ENCODE measurements around the gene RAB24. TPM values are rescaled to one million over a fixed set of nuclear protein-coding genes. Genes with fewer than 3 reads are reported as not detected.
"Not testable (repeated sequence)": the region's sequence is repeated elsewhere in the genome, so short reads cannot be mapped to it uniquely, and the experiment has no call there.

The RAB24 gene
- 24.6 and 25.1 TPM in 2 replicates for total RNA-seq (2014; rRNA removed; shearing (Covaris generic))

DNA sequence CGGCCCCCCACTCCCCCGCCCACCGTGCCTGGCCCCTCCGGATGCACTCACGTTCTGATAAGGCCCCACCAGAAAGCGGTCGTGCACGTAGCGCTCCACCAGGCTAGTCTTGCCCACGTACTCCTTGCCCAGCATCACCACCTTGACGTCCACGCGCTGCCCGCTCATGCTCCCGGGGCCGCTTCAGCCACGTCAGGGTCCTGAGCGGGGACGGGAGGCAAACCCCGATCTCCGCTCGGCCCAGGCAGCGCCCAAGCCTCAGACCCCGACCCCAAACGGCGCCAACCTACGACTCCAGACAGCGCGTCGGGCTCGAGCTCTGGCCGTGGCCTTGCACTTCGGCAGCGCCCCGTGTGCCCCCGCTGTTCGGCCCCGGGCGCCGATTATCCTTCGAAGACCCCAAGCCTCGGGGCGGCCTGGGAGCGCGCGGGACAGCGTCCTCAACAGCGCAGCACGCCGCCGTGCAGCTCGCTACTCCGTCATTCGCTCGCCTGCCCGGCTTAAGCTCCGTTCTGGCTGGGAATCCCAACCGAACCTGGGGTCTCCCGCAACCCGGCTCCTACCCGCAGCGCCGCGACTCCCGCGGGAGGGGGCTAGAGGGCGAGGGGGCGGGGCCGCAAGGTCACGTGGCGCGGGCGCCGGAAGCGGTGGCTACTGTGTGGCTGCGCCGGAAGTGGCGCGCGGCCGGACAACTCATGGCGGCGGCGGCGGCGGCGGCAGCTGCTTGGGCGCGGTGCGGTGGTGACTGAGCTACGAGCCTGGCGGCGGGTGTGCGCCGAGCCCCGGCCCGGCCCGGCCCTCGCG is at the start of gene RAB24, which contains the start of gene PRELID1:
RAB24 (minus strand) TSS at position 599 of the 804 bp plus-strand sequence; CDS start at position 168, 431 bp downstream.
PRELID1 (plus strand) TSS at position 679 of the 804 bp plus-strand sequence. CDS start 187 bp downstream, outside the sequence.
- peak; percentile 83 for DNase-seq (ENCODE audit: low spot score)
- in situ Hi-C loops (cut with HindIII; ENCODE audit: low sequenced_read_pairs) = no loop called here

DNA sequence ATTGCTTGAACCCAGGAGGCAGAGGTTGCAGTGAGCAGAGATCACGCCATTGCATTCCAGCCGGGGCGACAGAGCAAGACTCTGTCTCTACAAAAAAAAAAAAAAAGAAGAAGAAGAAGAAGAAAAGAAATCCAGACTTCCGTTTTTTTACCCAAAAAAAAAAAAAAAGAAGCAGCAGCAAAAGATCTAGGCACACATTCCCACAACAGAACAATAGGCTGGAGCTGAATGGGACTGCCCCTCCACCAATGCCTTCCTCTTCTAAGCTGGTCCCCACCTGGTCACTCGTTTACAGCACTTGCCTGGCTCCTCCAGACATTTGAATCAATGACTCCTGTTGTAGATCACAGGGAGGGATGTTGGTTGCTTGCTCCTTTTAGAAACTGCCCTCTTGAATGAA is 49.6 kb upstream of the RAB24 start:
- no peak for DNase-seq (ENCODE audit: low spot score)
- in situ Hi-C loops (cut with HindIII; ENCODE audit: low sequenced_read_pairs) = no loop called here

DNA sequence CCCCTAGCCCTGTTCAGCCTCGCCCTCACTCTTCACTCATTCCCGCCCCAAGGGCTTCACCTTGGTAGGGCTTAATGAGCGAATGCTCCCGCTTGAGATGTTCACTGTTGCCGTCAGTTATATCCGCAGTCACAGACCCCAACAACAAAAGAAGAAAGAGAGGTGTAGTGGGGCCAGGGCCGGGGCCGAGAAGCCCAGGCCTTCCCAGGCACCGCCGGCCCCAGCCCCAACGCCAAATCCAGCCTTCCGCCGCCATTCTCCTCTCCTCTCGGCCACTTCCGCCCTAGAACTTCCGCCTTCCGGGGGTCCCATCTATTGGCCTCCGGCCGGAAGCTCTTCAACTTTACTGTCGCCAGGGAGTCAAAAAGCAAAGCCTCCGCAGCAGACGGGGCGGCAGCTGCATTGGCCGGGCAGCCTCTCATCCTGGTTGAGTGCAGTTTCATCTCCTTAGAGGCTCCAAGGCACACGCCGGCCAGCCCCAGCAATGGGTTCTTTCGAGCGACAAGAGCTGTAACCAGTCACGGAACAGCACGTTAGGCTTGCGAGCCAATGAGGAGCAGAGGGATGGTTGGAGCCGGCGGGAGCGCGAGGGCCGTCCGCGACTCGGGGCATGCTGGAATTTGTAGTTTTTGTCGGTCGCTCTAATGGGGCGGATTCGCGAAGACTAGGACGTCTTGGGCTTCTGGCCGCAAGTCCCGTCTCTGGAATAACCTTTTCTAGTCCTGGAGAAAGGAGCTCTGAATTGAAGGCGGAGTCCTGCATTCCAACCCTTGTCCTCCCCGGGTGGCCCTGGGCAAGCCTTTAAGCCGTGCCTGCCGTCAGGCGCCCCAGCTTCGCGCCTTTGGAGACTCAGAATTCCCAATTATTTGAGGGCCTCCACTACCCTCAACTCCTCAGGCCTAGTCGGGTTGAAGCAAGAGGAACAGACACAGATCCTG is 48.1 kb upstream of the RAB24 start, which contains the start of gene LMAN2:
LMAN2 (minus strand) TSS at position 277 of the 938 bp plus-strand sequence; CDS start at position 256, 21 bp downstream.
- in situ Hi-C loops (cut with HindIII; ENCODE audit: low sequenced_read_pairs) = no loop called here
- DNase-seq (ENCODE audit: low spot score) = peak; percentile 96

DNA sequence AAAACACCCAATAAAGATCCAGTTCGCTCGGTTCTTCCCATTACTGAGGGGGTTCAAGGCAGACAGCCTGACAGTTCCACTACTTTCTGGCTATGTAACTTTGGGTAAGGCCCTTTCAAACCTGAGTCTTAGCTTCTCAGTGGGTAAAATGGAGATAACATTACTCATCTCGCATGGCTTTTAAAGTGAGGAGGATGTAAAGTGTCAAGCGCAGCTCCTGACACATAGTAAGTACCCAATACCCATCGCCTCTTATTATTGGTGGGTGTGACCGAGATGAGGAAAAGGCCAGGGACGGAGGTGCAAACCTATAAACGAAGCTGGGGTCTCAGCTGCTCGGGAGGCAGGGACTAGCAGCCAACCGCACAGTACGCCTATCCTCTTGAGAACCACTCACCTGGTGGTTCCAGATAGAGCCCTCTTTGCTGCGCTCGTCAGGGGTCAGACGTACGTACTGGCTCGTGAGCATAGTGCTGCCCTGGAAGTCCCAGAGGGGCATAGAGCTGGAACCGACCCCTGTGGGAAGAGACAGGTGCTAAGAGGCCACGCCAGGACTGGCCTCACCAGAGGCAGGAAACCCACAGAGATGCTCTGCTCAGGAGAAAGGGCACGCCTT is 47.4 kb upstream of the RAB24 start:
- in situ Hi-C loops (cut with HindIII; ENCODE audit: low sequenced_read_pairs) = no loop called here
- no peak for DNase-seq (ENCODE audit: low spot score)

DNA sequence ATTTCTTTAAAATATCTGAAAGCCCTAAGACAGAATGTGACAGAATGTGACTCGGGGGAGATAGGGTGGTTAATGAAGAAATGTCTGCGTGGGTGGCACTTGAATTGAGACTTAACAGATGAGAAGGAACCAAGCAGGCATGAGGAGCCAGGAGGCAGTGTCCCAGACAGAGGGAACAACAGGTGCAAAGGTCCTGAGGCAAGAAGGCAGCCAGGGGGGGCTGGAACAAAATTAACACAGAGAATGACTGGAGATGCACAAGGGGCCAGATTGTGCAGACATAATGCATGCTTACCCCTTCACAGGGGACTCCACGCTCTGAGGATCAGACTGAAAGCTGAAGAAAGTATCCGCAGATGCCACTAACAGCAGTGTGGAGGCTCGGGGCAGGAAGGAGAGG is 46.2 kb upstream of the RAB24 start:
- in situ Hi-C loops (cut with HindIII; ENCODE audit: low sequenced_read_pairs) = loop anchor here (10.0 kb wide), 1 partner anchor 95 kb away; the partner anchor contains the start of gene PRR7
- DNase-seq (ENCODE audit: low spot score) = no peak

DNA sequence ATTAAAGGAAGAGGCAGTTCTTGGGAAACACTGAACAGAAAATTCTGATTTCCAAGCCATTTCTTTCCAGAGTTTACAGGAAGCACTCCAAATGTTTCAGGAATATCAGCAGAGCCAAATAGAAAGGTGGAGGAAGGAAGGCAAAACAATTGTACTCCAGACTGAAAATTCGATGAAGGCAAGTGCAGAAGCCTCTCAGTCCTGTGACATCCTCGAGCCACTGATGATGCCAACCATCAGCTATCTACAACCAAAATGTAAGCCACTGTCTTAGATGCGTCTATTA is 45.8 kb upstream of the RAB24 start:
- no peak for DNase-seq (ENCODE audit: low spot score)
- in situ Hi-C loops (cut with HindIII; ENCODE audit: low sequenced_read_pairs) = loop anchor here (10.0 kb wide), 1 partner anchor 95 kb away; the partner anchor contains the start of gene PRR7

DNA sequence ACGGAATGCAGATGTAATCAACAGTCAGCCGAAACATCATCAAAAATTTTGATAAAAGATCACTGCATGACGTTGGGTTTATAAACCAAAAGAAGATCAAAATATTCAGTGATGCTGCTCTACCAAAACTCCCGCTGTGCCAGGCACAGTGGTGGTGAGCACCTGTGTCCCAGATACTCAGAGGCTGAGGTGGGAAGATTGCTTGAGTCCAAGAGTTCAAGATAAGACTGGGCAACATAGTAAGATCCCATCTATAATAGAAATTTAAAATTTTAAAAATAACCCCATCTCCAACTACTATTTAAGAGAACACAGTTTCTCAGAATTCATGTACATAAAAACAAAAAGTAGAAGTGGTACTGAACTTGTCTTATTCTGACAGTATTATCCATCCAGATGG is 44.2 kb upstream of the RAB24 start:
- no peak for DNase-seq (ENCODE audit: low spot score)
- in situ Hi-C loops (cut with HindIII; ENCODE audit: low sequenced_read_pairs) = loop anchor here (10.0 kb wide), 1 partner anchor 97 kb away; the partner anchor contains the start of gene PRR7

DNA sequence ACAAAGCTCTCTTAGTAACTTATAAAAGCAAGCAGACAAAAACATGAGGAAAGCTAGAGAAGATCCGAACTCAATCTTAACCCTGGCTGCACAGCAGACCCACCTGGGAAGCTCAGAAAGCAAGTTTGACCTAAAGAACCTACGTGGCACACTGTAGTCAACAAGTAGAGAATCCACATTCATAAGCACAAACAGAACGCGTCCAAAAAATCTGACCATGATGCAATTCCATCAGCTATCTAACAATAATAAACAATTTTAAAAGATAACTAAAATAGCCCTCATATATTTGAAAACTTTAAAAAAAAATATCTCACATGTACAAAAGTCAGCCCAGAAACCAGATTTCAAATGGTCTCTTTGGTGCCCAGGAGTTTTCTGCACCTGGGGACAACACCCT is 43.3 kb upstream of the RAB24 start:
- in situ Hi-C loops (cut with HindIII; ENCODE audit: low sequenced_read_pairs) = loop anchor here (10.0 kb wide), 1 partner anchor 98 kb away; the partner anchor contains the start of gene PRR7
- no peak for DNase-seq (ENCODE audit: low spot score)

DNA sequence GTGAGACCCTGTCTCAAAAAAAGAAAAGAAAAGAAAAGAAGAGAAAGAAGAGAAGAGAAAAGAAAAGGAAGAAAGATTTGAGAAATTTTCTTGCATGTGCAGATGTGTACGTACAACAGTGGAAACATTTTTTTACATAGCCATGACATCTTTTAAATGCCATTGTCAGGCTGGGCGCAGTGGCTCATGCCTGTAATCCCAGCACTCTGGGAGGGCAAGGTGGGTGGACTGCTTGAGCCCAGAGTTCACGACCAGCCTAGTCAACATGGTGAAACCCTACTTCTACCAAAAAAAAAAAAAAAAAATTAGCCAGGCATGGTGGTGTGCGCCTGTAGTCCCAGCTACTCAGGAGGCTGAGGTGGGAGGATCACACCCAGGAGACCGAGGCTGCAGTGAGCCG is 41.4 kb upstream of the RAB24 start:
- no peak for DNase-seq (ENCODE audit: low spot score)
- in situ Hi-C loops (cut with HindIII; ENCODE audit: low sequenced_read_pairs) = loop anchor here (10.0 kb wide), 1 partner anchor 100 kb away; the partner anchor contains the start of gene PRR7

DNA sequence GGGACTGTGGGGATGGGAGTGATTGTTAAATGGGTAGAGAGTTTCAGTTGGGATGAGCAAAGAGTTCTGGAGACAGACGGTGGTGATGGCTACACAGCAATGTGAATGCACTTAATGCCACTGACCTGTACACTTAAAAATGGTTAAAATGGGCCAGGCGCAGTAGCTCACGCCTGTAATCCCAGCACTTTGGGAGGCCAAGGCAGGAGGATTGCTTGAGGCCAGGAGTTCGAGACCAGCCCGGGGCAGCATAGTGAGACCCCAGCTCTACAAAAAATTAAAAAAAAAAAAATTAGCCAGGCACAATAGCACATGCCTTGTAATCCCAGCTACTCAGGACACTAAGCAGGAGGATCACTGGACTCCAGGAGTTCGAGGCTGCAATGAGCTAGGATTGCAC is 40.3 kb upstream of the RAB24 start:
- in situ Hi-C loops (cut with HindIII; ENCODE audit: low sequenced_read_pairs) = loop anchor here (10.0 kb wide), 1 partner anchor 101 kb away; the partner anchor contains the start of gene PRR7
- no peak for DNase-seq (ENCODE audit: low spot score)

DNA sequence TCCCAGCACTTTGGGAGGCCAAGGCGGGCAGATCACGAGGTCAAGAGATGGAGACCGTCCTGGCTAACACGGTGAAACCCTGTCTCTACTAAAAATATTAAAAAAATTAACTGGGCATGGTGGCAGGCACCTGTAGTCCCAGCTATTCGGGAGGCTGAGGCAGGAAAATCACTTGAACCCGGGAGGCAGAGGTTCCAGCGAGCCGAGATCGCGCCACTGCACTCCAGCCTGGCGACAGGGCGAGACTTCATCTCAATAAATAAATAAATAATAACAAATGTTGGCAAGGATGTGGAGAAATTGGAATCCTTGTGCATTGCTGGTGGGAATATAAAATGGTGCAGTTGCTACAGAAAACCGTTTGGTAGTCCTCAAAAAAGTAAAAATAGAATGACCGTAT is 39.5 kb upstream of the RAB24 start:
- in situ Hi-C loops (cut with HindIII; ENCODE audit: low sequenced_read_pairs) = loop anchor here (10.0 kb wide), 1 partner anchor 102 kb away; the partner anchor contains the start of gene PRR7
- DNase-seq (ENCODE audit: low spot score) = not testable (repeated sequence)

DNA sequence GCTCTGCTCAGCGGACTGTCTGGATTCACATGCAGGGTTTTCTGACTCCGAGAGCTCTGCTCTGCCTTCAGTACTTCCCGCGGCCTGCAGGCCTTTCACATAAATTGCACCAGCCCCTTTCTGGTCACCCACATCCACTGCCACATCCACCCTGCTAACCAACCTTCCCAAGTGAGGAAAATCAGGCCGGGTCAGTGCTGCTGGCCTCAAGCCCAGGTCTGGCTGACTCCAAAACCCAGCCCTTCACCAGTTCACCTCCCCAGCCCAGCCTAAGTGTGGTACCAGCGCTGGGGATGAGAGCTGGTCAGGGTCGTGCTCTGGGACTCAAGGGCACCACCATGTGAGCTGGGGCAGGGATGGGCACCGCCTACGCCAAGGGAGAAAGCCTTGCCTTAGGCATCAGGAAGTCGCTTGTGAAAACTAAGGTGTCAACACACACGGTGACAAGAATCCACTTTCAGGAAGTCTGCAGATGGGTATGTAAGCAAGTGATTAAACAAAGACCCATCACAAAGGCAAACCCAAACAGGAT is 35.7 kb upstream of the RAB24 start:
- in situ Hi-C loops (cut with HindIII; ENCODE audit: low sequenced_read_pairs) = no loop called here

DNA sequence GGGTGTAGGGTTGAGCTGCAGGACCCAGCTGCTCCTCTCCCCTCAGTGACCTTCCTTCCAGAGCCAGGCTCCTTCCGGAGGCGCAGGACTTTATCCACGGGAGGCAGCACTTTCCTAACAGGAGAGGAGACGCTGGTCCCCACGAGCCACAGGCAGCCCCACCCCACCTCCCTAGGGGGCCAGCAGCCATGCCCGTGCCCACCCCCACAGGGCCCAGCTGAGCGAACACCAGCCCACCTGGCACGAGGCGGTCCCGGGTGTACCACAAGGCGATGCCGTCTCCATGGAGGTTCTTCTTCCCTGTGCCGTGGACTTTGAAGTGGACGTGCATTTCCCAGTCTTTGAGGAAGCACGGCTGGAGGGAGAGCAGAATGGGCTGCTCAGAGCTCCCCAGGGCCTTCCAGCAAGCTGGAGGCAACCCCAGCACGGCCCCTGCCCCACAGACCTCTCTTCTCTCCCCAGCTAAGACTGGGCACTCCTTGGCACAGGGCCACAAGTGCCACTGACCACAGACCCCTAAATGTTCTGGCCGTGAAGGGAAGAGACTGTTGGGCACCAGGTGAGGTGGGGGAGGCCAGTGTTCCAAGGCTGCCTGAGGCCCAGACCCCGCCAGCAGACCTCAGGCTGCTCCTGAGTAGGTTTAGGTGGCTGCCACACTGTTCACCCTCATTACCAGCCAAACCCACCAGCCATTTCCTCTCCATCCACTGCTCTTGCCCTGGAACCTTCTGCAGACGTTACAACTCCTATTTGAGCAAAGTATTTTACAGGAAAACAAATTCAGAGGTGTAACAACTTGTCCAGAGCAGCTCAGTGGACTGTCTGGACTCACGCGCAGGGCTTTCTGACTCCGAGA is 35.0 kb upstream of the RAB24 start:
- DNase-seq (ENCODE audit: low spot score) = no peak
- in situ Hi-C loops (cut with HindIII; ENCODE audit: low sequenced_read_pairs) = no loop called here

More for the DNA sequence above, 35.7 kb upstream of the RAB24 start:
- no peak for DNase-seq (ENCODE audit: low spot score)

DNA sequence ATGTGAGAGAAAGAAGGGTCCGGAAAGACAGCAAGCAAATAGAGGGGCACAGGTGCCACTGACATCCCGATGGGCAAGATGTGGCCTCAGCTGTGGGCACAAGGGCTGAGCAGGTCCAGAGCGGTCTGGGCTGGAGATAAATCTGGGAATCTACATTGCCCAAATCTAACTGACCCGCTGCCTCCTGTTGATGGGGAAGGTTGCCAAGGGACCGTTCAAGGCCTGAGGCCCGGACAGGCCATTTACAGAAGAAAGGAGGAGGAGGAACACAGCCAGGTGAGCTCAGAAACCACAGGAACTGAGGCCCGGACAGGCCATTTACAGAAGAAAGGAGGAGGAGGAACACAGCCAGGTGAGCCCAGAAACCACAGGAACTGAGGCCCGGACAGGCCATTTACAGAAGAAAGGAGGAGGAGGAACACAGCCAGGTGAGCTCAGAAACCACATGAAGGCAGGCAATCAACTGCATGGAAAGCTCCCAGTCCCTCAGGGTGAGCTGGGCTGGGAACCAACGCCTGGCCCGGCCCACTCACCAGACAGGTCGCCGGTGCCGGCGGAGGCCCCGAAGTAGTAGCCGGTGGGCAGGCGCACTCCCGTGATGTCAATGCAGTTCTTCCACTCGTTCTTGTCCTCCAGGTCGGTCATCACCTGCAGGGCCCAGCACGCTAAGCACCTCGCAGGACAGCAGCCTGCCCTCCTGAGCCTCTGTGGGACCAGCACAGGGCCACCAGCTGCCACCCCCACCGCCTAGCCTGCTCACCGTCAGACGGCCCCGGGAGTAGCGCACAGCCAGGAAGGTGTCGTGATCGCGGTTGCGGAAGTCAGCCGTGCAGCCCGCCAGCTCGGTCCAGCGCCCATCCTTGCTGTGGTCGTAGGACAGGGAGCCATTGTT is 33.3 kb upstream of the RAB24 start:
- DNase-seq (ENCODE audit: low spot score) = no peak
- in situ Hi-C loops (cut with HindIII; ENCODE audit: low sequenced_read_pairs) = no loop called here

DNA sequence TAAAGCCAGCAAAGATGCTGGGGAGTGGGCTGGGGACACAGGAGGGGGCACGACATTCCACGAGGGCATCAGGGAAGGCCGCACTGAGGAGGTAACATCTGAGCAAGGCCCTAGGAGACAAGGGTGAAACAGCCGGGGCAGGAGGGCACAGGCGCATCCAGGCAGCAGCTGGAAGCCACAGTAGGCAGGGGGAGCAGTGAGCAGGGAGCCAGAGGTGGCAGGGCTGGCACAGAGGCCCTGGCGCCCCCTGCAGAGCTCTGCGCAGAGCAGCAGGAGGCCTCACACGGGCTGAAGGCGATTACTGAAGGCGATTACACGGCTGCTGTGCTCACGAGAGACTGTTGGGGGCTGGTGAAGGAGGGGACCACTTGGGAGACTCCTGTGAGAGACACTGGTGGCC is 32.6 kb upstream of the RAB24 start:
- in situ Hi-C loops (cut with HindIII; ENCODE audit: low sequenced_read_pairs) = no loop called here
- no peak for DNase-seq (ENCODE audit: low spot score)

DNA sequence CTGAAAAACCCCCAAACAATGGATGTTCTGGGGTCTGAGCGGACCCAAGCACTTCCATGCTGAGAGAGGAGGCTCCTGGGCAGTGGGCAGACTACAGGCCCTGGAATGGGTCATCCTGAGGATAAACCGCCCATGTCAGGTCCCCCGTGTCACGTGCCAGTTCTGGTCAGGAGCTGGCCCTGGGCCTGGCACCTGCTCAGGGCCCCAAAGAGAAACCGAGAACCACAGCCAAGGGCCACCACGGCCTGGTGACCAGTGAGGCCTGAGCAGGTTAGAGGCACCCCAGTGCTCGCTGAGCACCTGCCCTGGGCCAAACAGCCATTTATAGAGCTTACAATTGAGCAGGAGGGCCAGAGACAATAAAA is 32.2 kb upstream of the RAB24 start:
- in situ Hi-C loops (cut with HindIII; ENCODE audit: low sequenced_read_pairs) = no loop called here
- DNase-seq (ENCODE audit: low spot score) = no peak

Data from G401 (cell line).